Activated T-cell treated with anti-CD3 and anti-CD28 coated beads for 24 hours (primary cell): ENCODE measurements around the gene DZIP1.

Experiments used
- DNase-seq: peaks from one replicate; pipeline ENCODE4 v3.0.0-alpha.2; 2020; ENCODE audit warnings: low read depth

DZIP1 gene

DNA sequence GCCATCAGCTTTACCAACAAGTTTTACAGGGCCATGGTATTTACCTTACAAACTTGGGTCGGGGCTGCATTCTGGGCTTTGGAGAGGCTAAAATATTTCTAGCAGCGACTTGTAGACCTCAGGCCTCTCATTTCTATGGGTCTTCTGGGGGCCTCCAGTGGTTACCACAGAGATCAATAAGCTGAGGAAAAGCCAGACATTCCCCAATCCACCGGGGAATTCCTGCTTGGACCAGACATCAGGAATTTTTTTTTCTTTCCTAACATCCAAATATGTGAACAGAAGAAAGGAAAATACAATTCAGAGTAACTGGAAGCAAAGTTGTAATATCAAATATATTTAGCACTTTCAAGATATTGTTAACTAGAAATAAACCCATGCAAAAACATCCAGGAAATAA is 1.5 kb downstream of the DZIP1 start:
- no peak for DNase-seq

DNA sequence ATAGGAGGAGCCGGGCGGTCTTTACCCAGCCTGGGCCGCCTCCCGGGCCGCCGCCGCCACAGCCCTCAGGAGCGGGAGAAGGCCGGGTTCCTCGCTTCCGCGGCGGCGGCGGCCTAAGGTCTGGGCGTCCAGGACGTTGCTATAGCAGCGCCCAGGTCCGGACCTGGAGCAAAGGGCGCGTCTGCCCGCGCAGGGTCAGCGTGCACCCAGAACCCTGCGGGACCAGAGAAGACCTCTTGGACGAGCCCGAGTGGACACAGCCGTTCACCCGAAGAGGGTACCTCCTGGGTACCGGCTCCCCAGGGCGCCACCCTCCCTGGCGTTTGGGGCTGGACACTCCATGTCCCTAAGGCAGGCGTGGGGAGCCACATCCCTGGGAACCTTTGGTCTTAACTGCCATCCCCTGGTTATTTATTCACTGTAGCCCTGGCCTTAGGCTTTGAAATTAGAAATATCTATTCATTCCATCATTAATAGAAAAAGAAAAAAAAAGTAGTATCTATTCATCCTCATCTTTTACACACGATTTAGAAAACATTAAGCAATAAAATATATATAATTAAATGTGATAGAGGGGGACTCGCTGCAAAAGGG is 2.4 kb downstream of the DZIP1 start:
- no peak for DNase-seq

DNA sequence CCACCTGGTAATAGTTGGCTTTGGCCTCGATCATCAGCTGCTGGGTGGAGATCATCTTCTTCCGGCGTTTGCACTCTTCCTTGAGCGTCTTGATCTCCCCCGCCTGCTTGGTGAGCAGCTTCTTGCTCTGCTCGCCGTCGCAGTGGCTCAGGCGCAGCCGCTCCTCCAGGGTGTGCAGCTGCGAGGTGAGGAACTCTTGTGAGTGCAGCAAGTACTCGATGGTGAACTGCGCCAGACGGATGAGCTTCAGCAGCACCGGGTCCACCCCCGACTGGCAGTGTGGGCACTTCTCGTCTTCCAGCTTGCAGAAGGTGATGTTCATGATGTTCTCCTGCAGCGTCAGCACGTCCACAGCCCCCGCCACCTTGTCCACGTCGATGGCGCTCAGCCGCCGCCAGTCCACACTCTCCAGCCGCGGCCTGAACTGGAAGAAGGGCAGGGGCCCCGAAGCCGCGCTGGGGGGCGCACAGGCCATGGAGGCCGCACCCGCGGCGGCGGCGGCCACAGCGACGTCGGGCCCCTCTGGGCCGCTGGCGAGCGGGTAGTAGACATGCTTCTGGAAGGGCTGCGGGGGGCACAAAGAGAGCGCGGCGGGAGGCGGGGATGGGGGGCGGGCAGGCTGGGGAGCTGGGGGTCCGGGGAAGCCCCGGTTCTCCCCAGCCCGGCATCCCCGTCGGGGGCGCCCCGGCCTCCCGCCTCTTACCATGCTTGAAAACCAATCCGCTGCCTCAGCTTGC is 3.0 kb downstream of the DZIP1 start:
- DNase-seq: no peak

DNA sequence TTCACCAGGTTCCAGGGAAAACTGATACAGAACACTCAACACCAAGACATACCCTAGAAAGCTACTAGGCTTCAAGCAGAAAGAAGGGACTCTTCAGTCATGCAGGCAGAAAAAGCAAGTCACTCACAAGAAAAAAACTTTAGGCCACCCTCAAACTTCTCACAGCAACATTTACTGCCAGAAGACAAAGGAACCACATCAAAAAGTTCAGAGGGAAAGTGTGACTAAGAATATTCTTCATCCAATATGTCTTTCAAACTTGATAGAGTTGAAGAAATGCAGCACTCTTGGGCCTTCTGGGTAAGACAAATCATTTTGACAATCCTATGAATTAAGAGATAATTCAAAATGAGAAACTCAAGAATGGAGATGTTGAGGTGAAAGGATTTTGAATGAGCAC is 7.7 kb downstream of the DZIP1 start:
- no peak for DNase-seq

DNA sequence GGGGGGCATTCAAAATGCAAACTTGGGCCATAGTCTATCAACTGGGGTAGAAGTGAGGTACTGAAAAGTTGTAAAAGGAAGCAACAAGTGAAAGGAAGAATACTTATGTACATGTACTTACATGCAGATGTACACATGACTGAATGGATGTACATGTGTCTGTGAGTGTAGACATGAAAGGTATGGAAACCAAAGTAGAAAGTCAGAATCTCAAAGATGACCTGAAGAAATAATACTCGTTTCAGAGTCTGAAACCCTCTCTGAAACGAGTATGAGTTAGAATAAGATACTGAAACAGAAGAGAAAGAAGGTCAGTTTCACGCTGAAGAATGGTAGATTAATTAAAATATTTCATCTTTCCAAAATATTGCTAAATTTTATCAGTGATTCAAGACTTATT is 13.9 kb downstream of the DZIP1 start:
- DNase-seq: no peak

DNA sequence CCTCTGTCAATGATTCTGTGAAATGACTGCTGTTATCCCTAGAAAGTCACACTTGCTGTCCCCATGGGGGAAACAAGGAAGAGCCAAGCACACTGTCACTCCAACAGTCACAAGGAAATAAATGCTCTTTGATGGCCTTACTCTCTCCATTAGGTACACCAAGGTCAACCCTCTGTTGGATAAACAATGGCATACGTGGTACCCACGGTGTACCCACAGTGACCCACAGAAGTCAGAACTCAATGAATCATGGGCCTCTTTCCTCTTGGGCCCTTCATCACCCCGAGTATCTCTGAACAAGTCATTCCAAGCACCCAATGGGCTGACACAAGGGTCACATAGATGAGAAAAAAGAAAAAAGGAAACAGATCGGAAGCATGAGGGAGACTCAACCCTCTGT is 15.4 kb downstream of the DZIP1 start:
- no peak for DNase-seq

DNA sequence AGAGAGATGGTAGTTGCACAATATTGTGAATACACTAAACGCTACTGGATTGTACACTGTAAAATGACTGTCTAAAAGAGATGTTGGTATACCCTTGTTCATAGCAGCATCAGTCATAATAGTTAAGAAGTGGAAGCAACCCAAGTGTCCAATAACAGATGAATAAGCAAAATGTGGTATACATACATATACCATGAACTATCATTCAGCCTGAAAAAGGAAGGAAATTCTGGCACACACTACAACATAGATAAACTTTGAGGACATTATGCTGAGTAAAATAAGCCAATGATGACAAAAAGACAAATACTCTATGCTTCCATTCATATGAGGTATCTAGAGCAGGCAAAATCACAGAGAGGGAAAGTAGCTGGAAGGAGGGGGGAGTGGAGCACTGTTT is 16.0 kb downstream of the DZIP1 start:
- no peak for DNase-seq

DNA sequence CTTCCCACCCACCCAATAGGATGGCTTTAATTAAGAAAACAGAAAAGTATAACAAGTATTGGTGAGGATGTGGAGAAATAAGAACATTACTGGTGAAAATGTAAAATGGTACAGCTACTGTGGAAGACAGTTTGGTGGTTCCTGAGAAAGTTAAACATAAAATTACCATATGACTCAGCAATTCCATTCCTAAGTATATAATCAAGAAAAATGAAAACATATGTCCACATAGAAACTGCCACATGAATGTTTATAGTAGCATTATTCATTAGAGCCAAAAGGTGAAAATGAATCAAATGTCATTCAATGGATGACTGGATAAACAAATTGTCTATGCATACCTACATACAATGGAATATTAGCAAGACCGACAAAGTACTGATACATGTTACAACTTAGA is 16.9 kb downstream of the DZIP1 start:
- no peak for DNase-seq

DNA sequence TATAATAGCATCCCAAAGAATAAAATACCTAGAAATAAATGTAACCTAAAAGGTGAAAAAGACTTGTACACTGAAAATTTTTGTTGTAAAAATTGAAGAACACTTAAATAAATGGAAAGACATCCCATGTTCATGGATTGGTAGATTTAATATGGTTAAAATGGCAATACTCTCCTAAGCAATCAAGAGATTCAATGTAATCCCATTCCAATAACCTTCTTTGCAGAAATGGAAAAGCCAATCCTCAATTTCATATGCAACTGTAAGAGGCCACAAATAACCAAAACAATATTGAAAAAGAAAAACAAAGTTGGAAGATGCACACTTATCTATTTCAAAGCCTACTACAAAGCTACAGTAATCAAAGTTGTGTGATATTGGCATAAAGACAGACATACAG is 17.7 kb downstream of the DZIP1 start:
- no peak for DNase-seq

DNA sequence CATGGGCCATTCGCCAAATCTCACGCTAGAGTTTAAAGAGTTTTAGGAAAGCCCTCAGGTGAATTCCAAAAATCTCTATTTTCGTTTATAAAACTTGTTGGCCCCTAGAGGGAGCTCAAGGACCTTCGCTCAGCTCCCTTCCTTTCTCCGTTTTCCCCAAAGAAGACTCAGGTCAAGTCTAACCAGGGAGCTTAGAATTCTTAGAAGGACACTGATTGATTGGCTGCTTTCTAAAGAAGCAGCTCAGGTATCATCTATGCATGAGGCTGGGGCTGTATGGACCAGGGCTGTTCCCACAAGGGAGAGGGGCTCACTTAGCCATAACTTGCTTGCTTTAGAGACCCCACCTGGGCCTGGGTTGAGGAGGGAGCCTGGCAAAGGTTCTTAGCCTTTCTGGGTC is 20.5 kb downstream of the DZIP1 start:
- no peak for DNase-seq

DNA sequence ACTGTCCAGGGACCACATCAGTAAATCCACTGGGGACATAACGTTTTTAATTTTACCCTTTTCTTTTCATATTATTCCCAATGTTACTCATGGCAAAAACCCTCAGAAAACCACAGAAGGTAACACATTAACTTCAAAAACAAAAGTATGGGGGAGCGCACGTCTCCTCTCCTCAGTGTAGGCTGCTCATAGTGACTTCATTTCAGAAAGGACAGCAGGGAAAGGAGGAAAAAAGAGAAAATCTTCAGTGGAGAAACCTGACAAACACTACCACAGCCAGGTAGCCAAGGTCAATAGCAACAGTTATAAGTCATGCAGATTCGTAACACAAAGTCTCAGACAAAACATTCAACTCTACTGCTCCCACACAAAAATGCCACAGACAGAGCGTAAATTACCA is 21.4 kb downstream of the DZIP1 start:
- DNase-seq: no peak

DNA sequence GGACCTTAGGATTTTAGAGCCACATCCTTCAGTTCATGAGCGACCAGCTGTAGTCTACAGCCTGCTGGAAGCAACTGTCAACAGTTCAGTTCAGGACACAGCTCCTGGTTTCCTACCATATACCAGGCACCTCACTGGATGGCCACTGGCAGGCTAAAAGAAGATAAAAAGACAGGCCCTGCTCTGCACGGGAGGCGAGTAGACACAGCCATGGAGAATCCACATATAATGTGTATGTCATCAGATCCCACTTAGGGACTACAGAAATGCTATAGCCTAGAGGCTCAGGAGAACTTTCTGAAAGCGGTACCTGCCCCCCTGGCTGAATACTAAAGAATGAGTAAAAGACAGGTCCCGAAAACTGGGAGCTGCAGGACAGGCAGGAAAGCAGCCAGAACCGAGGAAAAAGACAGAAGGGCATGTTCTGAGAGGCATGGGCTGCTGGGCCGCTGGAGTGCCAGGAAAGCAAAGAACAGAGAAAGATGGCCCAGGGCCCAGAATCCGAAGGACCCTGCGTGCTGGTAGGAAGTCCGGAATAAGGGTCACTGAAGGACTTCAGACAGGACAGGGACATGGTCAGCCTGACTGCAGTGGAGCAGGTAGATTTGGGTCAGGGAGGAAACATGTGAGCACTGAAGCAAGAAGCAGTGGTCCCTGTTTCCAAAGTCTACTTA is 23.5 kb downstream of the DZIP1 start:
- DNase-seq: no peak

DNA sequence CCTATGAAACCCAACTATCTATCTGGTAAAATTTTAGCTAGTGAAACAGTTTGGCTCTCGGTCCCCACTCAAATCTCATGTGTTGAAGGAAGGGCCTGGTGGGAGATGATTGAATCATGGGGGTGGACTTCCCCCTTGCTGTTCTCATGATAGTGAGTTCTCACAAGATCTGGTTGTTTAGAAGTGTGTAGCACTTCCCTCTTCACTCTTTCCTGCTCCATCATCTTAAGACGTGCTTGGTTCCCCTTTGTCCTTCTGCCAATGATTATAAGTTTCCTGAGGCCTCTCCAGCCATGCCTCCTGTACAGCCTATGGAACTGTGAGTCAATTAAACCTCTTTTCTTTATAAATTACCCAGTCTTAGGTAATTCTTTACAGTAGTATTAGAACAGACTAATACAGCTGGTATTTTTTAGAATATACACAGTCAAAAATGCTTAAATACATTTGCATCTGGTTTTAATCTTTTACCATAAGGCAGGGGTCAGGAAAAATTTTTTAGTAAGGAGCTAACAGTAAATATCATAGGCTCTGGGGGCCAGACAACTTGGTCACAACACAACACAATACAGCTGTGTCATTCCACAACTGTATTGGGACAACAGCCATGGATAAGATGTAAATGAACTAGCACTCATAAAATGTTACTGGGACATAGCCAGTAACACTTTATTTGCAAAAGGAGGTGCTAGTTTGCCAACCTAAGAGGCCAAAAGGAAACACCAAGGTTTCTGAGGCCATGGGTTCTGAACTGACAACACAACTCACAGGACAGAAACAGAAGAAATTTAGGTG is 24.3 kb downstream of the DZIP1 start:
- DNase-seq: no peak

DNA sequence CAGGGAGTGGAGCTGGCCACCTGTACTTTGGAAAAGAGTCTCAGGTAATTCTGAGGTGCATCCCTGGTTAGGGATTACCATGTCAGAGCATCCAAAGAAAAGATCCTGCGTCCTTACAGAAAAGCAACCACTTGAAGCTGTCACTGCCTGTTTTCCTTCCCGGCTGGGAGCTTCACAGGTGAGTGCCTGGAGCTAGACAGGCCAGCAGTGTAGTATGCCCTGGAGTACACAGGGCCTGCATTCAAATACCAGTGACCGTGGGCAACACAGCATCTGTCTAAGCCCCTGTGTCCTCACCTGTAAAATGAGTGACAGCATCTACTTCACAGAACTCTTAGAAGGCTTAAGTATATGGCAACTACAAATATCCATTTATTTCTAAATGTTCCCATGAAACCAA is 29.0 kb downstream of the DZIP1 start:
- DNase-seq: no peak

DNA sequence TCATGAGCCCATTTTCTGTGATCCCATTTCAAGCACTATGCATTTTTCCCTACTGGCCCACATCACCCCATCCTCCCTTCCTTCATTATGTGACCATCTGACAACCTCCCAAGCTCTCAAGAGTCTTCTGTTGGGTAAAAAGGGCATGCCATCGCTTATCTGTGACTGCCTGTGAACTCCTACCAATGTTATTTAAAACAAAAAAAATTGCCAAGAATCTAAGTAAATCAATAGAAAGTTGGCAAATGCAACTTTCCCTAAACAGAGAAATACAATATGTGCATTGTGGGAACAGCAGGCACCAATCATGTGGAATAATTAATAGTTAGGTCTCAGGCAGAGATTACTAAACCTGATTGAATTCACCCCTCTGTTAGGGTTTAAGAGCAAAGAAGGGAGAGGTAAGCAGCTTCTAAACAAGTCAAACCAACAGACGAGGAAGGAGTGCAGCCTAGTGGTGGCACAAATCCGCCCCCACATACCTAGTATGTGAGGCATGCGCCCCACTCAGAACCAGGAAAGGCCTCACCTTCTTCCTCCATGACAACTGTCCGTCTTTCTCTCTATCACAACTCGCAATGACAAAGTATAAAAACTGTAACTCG is 29.8 kb downstream of the DZIP1 start:
- DNase-seq: no peak

DNA sequence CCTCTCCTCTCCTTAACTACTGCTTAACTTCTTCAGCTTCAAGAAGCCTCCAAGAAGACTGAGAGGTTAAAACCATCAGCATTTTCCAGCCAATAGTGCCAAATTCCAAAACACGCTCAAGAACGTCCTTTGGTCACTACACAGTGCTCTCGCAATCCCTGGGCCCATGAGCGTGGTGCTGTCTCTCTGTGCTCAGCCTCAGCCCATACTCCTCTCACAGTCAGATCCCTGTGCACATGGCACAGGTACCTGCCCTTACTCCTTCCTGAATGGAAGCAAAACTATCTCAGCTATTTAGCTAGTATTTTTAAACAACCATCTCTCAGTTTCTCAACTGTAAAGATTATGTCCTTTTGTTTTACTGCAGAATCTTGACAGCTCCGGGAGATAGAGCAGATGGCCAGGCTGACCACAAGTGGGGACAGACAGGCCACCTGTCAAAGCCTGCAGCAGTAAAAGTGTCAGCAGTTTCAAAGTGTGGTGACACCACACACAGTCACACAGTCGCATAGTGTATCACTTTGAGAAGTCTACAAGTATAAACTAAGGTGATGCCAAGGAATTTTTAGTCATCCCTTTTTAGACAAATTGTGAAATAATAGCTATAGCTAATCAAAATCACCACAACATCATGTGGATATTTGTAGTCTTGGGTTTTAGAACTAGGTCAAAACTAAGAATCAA is 35.7 kb downstream of the DZIP1 start:
- no peak for DNase-seq

DNA sequence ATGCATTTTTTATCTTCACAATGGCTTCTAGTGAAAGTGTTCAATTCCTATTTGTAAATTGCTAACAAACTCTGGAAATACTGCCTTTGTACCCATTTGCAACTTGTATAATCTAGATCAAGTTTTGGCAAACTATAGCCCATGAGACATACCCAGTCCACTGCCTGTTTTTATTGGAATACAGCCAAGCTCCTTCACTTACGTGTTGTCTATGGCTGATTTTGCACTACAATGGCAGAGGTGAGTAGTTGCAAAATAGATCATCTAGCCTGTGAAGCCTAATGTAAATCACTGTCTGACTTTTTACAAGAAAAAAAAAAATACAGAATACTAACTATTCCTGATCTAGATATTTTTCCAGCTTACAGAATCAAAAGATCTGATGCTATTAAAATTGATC is 37.1 kb downstream of the DZIP1 start:
- DNase-seq: no peak

DNA sequence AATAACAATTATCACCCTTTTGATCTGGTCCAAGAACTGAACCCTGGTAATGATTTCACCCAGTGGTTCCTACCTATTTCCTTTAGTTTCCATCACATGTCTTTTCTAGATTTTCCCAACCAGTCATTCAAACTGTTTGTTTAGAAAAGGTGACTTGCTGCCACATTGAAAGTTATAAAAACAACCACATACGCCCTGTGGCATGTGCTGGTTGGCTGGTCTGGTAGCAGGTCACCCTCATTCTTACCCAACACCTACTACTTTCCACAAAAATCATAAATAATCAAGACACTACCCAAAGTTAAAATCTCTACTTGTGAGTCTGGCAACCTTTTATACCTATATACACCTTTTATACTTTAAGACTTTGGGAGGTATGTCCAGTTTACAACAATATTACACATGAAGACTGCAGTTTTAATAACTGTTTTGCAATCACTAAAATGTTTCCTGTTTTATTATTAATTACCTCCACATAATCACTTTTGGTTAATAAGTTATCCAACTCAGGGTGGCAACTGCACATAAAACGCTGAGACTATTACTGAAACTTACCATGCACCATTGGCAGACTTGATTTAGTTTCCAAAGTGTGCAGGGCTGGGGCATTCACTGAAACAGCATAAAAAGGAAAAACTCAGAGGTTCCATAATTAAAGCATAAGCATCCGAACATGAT is 38.9 kb downstream of the DZIP1 start:
- no peak for DNase-seq

DNA sequence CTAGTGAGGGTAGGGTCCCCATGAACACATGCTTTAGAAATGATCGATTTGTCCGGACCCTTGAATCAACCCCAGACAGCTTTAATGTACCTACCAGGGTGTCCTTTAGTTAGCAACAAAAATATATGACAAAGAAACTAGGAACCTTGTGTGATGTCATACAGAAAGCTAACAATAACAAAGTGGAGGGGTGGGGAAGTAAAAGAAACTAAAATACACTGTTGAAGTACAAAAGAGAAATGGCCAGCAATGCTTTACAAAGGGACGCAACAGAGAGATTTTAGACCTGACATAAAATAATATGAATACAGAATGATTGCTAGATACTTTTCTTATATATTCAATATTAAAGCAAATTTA is 40.0 kb downstream of the DZIP1 start:
- no peak for DNase-seq

DNA sequence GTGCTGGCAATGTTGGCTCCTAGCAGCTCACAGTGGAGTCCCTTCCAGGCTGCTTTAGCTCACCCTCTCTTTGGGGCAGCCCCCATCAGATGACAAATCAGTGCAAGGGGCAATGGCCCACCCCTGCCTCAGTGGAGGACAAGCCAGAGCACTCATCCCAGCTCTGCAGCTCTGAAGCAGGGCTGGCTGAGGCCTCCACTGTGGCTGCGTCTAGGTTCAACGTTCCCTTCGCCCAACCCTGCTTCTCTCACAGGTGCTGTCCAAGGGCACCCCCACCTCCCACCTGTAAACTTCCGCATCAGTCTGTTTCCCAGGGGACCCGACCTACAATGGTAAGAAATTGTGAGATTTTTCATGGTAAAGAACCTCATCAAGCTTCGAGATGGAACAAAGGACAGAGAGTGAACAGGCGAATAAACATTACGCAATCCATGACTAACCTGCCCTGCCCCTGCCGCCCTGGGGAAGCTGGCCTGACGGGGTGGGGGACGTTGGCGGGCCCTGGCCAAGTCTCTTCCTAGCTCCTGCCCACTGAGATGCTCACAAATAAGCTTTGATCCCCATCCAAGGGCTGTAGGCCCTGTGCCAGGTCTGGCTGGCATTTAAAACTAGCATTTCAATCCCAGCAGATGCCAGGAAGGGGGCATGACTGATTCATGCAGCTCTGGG is 40.5 kb downstream of the DZIP1 start:
- no peak for DNase-seq

DNA sequence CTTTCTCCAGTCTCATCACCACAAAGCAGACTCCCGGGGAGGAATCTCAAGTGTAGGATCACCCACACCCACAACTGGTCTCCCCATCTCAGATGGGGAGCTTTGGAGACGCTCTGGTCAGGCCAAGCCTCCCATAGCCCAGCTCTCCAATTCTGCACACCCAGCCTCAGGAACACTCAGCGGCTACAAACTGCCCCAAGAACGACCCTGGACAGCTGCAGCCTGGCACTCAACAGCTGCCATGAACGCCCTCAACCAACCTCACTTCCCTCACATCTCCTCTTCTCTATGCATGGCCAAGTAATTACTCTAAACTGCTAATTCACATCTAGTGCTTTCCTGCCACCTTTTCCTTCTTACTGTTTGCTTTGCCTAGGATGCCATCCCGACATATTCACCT is 42.6 kb downstream of the DZIP1 start:
- no peak for DNase-seq
